Prostate gland (tissue), 2 donors: Measurements from ENCODE around the gene KIFC3. TPM values are rescaled to one million over a fixed set of nuclear protein-coding genes. Genes with fewer than 3 reads are reported as not detected.

Experiments
- DNase-seq: peaks from one replicate; pipeline ENCODE4 v3.0.0-alpha.2; 2019; ENCODE audit warnings: low spot score
- H3K27ac ChIP-seq, 2 donors: fragments of 200-600 bp; sonication (generic); 2 replicates each; pipeline ENCODE4 v1.5.1; 2017 to 2019
- H3K27me3 ChIP-seq: fragments of 200-600 bp; sonication (generic); replicated peaks from 2 replicates; pipeline ENCODE4 v1.5.1; 2019; ENCODE audit not compliant: insufficient read depth
- H3K36me3 ChIP-seq, 2 donors: fragments of 200-600 bp; sonication (generic); 1 replicate in 1 of 2; 2 replicates in 1 of 2; pipeline versions ENCODE4 v1.5.1 to v1.8.1; 2017 to 2019
- H3K4me1 ChIP-seq: fragments of 200-600 bp; sonication (generic); replicated peaks from 2 replicates; pipeline ENCODE4 v1.5.1; 2019
- H3K4me3 ChIP-seq, 2 donors: fragments of 200-600 bp; sonication (generic); 2 replicates each; pipeline ENCODE4 v1.5.1; 2017 to 2019
- H3K9me3 ChIP-seq: fragments of 200-600 bp; sonication (generic); 2 replicates; pipeline ENCODE4 v1.5.1; 2017
- CTCF ChIP-seq, 4 experiments: fragments of 200-600 bp in 2 of 4; fragments of 450-650 bp in 2 of 4; sonication (generic) in 2 of 4; IDR thresholded peaks; 1 replicate in 3 of 4; 2 replicates in 1 of 4; pipeline ENCODE4 v1.5.1; 2016 to 2019; ENCODE audit warnings: antibody characterized with exemption in 4 of 4, mild to moderate bottlenecking in 2 of 4, moderate library complexity in 2 of 4
- POLR2A ChIP-seq: fragments of 450-650 bp; IDR thresholded peaks from one replicate; pipeline ENCODE4 v1.6.1; 2016; ENCODE audit warnings: antibody characterized with exemption, mild to moderate bottlenecking
- POLR2AphosphoS5 ChIP-seq: sonication (generic); formaldehyde crosslinking; IDR thresholded peaks from one replicate; pipeline ENCODE4 v1.6.1; 2017; ENCODE audit warnings: antibody characterized with exemption
- WGBS: methylation state at CpG from one replicate; pipeline ENCODE4 v1.1.5; 2018; 5-methylcytosine and 5-hydroxymethylcytosine counted together
- intact Hi-C: fragments of 100-400 bp; cut with DNase I; formaldehyde crosslinking; loops from one replicate; pipeline ENCODE4 v1.14.2; 2022
- total RNA-seq, 2 donors: library from RNA; depleted of rRNA; stranded (reverse); fragments of >200 nt; gene quantifications; one replicate each; pipeline ENCODE4 v1.1.0, GENCODE V29; 2016

KIFC3 gene
- total RNA-seq, 2 donors from 2014 or later = 16.3 to 79.5 TPM

DNA sequence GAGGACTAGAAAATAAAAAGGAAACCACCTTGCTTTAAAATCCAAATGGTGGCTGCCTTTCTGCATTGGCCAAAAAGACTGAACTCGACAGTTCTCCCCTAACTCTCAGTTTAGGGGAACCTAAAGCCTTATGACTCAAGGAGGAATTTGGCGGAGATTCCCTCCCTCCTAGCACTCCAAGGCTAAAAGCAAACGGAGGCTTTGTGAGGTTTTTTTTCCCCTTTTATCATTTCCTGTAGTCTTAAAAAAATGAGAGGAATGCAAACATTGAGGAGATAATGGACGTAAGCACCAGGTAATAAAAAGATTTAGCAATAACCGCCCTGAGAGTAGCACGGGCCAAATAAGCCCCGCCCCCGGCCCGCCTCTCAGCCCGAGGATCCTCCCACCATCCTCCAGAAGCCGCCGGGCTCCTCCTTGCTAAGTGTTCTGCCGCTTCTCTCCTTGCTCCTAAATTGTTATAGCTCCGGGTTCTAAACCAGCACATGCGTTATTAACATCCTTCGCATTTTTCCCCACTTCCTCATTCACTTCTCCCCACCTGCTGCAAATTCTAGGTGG lies 5.8 kb upstream of the KIFC3 start:
- Histone ChIP-seq H3K9me3 (no peaks in the 10 kb centered on the region), H3K36me3 (no peaks in the 10 kb centered on the region), H3K27ac (peak overlapping the region; percentile 26 to 29), H3K4me3 (no peak overlapping the region), H3K4me1 (no peaks in the 10 kb centered on the region), H3K27me3 (no peaks in the 10 kb centered on the region)
- 2% methylated on average over 16 of the region's 16 CpGs for WGBS
- peak; percentile 52 for TF ChIP-seq POLR2A
- peak; percentile 91 for TF ChIP-seq POLR2AphosphoS5
- no peak for TF ChIP-seq CTCF (IDR thresholded peaks at IDR 0.05)
- intact Hi-C loops = no loop called here
- peak; percentile 90 for DNase-seq

GRCh38 chr16:57807252-57807967 lies 5.1 kb upstream of the KIFC3 start:
- peak overlapping the region; percentile 26 to 29 for H3K27ac ChIP-seq
- H3K4me1 ChIP-seq = no peaks in the 10 kb centered on the region
- WGBS = 61% methylated on average over 7 of the region's 7 CpGs
- H3K36me3 ChIP-seq = no peaks in the 10 kb centered on the region
- no peak overlapping the region for H3K4me3 ChIP-seq
- TF ChIP-seq POLR2A = no peak
- no peak for TF ChIP-seq POLR2AphosphoS5
- TF ChIP-seq CTCF (IDR thresholded peaks at IDR 0.05) = no peak
- intact Hi-C loops = no loop called here
- no peaks in the 10 kb centered on the region for H3K9me3 ChIP-seq
- DNase-seq = no peak
- H3K27me3 ChIP-seq = no peaks in the 10 kb centered on the region

GRCh38 chr16:57805176-57805575 lies 2.9 kb upstream of the KIFC3 start:
- Histone ChIP-seq H3K9me3 (no peaks in the 10 kb centered on the region), H3K4me3 (no peak overlapping the region), H3K27ac (no peak overlapping the region), H3K4me1 (no peaks in the 10 kb centered on the region), H3K27me3 (no peaks in the 10 kb centered on the region), H3K36me3 (no peaks in the 10 kb centered on the region)
- TF ChIP-seq POLR2A (no peak), POLR2AphosphoS5 (no peak), CTCF (IDR thresholded peaks at IDR 0.05) (no peak)
- intact Hi-C loops = no loop called here
- WGBS = 92% methylated on average over 6 of the region's 6 CpGs
- no peak for DNase-seq

GRCh38 chr16:57804111-57804837 lies 2.0 kb upstream of the KIFC3 start:
- Histone ChIP-seq H3K27me3 (no peaks in the 10 kb centered on the region), H3K4me1 (no peaks in the 10 kb centered on the region), H3K27ac (peak overlapping the region; percentile 44 to 77), H3K4me3 (no peak overlapping the region), H3K36me3 (no peaks in the 10 kb centered on the region), H3K9me3 (no peaks in the 10 kb centered on the region)
- DNase-seq = no peak
- WGBS = 62% methylated on average over 5 of the region's 5 CpGs
- intact Hi-C loops = loop anchor here (5.0 kb wide), 2 partner anchors 47 to 58 kb away; no protein-coding TSS in a partner anchor
- no peak for TF ChIP-seq POLR2AphosphoS5
- no peak for TF ChIP-seq POLR2A
- TF ChIP-seq CTCF (IDR thresholded peaks at IDR 0.05) = no peak
